HepG2 (cell line): ENCODE data around the gene PLK2.

Experiments
- CTCF ChIP-seq: sonication (generic); formaldehyde crosslinking; IDR thresholded peaks from 2 replicates; pipeline ENCODE4 v1.5.0; 2020; ENCODE audit warnings: mild to moderate bottlenecking, missing genetic modification reagents, moderate library complexity
- ELF4 ChIP-seq: sonication (generic); formaldehyde crosslinking; IDR thresholded peaks from 2 replicates; pipeline ENCODE4 v1.5.0; 2020; ENCODE audit warnings: missing genetic modification reagents, mild to moderate bottlenecking, moderate library complexity, borderline replicate concordance
- JUND ChIP-seq: sonication (generic); formaldehyde crosslinking; IDR thresholded peaks from 2 replicates; pipeline ENCODE4 v1.8.0; 2022; ENCODE audit warnings: mild to moderate bottlenecking, missing genetic modification reagents
- MAFK ChIP-seq, 2 experiments: IDR thresholded peaks in 1 of 2; conservative IDR thresholded peaks in 1 of 2; 2 replicates each; pipeline ENCODE4 v1.6.1; 2011; ENCODE audit warnings: improper control_type of control experiment in 2 of 2, low read length in 2 of 2
- PRDM15 ChIP-seq: sonication (generic); formaldehyde crosslinking; IDR thresholded peaks from 2 replicates; pipeline ENCODE4 v1.4.0; 2020; ENCODE audit warnings: missing genetic modification reagents
- RNF219 ChIP-seq: sonication (generic); formaldehyde crosslinking; IDR thresholded peaks from 2 replicates; pipeline ENCODE4 v1.5.0; 2020; ENCODE audit warnings: mild to moderate bottlenecking, missing genetic modification reagents
- TP53 ChIP-seq: sonication (generic); formaldehyde crosslinking; conservative IDR thresholded peaks from 2 replicates; pipeline ENCODE4 v1.4.0; 2020; ENCODE audit warnings: missing genetic modification reagents
- ZNF556 ChIP-seq: sonication (generic); formaldehyde crosslinking; IDR thresholded peaks from 2 replicates; pipeline ENCODE4 v1.4.0; 2020; ENCODE audit warnings: mild to moderate bottlenecking, missing genetic modification reagents, borderline replicate concordance
- ZNF687 ChIP-seq: sonication (generic); formaldehyde crosslinking; IDR thresholded peaks from 2 replicates; pipeline ENCODE4 v1.5.1; 2020; ENCODE audit warnings: mild to moderate bottlenecking, missing genetic modification reagents, moderate library complexity
- ZNF792 ChIP-seq: IDR thresholded peaks from 2 replicates; pipeline ENCODE4 v1.6.1; 2016
- ZNF816 ChIP-seq: sonication (generic); formaldehyde crosslinking; IDR thresholded peaks from 2 replicates; pipeline ENCODE4 v1.8.0; 2022; ENCODE audit warnings: missing genetic modification reagents, mild to moderate bottlenecking, borderline replicate concordance

GRCh38 chr5:58456486-58456885 lies 3.4 kb downstream of the PLK2 start:
- no peak for TF ChIP-seq MAFK (conservative IDR thresholded peaks at IDR 0.05 in 1 of 2, IDR thresholded peaks at IDR 0.05 in 1 of 2; ENCODE audit: low read length in 2 of 2)
- no peak for TF ChIP-seq ELF4 (CRISPR knock-in tag)
- no peak for TF ChIP-seq TP53 (CRISPR knock-in tag)
- TF ChIP-seq PRDM15 (CRISPR knock-in tag) = no peak
- no peak for TF ChIP-seq JUND (CRISPR knock-in tag)
- TF ChIP-seq ZNF556 (CRISPR knock-in tag) = no peak
- TF ChIP-seq CTCF (CRISPR knock-in tag) = no peak
- TF ChIP-seq ZNF816 (CRISPR knock-in tag) = no peak
- no peak for TF ChIP-seq ZNF687 (CRISPR knock-in tag)
- no peak for TF ChIP-seq ZNF792
- TF ChIP-seq RNF219 (CRISPR knock-in tag) = no peak
